GM23248 (cell line): ENCODE measurements around the gene AKAP7. TPM values are rescaled to one million over a fixed set of nuclear protein-coding genes. Genes with fewer than 3 reads are reported as not detected.

Source experiments
- DNase-seq: peaks from one replicate; pipeline ENCODE4 v3.0.0-alpha.2; 2015
- H2AFZ ChIP-seq: fragments of 200-600 bp; sonication (generic); 2 replicates; pipeline ENCODE4 v1.6.1; 2016; ENCODE audit warnings: antibody characterized with exemption
- H3F3A ChIP-seq: fragments of 200-600 bp; sonication (generic); 2 replicates; pipeline ENCODE4 v1.6.1; 2016; ENCODE audit warnings: mild to moderate bottlenecking, antibody characterized with exemption, mixed run types; ENCODE audit not compliant: insufficient read depth
- H3K27ac ChIP-seq: fragments of 200-600 bp; sonication (generic); 2 replicates; pipeline ENCODE4 v1.5.1; 2016; ENCODE audit warnings: mild to moderate bottlenecking
- H3K27me3 ChIP-seq: fragments of 200-600 bp; sonication (generic); replicated peaks from 2 replicates; pipeline ENCODE4 v1.6.1; 2016; ENCODE audit warnings: mild to moderate bottlenecking; ENCODE audit not compliant: insufficient read depth
- H3K36me3 ChIP-seq: fragments of 200-600 bp; sonication (generic); 2 replicates; pipeline ENCODE4 v1.6.1; 2016; ENCODE audit warnings: low read depth, mild to moderate bottlenecking
- H3K4me1 ChIP-seq: fragments of 200-600 bp; sonication (generic); 2 replicates; pipeline ENCODE4 v1.6.1; 2016; ENCODE audit warnings: mild to moderate bottlenecking; ENCODE audit not compliant: insufficient read depth
- H3K4me2 ChIP-seq: fragments of 200-600 bp; sonication (generic); one replicate; pipeline ENCODE4 v1.6.1; 2016; ENCODE audit warnings: mild to moderate bottlenecking; ENCODE audit not compliant: unreplicated experiment
- H3K4me3 ChIP-seq: fragments of 200-600 bp; sonication (generic); 2 replicates; pipeline ENCODE4 v1.5.1; 2016; ENCODE audit warnings: mild to moderate bottlenecking
- H3K79me2 ChIP-seq: fragments of 200-600 bp; sonication (generic); 2 replicates; pipeline ENCODE4 v1.6.1; 2016; ENCODE audit warnings: mild to moderate bottlenecking; ENCODE audit not compliant: insufficient read depth
- H3K9ac ChIP-seq: fragments of 200-600 bp; sonication (generic); 2 replicates; pipeline ENCODE4 v1.6.1; 2016; ENCODE audit warnings: mild to moderate bottlenecking
- H3K9me2 ChIP-seq: fragments of 200-600 bp; sonication (generic); 2 replicates; pipeline ENCODE4 v1.6.1; 2016; ENCODE audit warnings: mixed run types, mild to moderate bottlenecking, moderate library complexity; ENCODE audit not compliant: insufficient read depth
- H3K9me3 ChIP-seq: fragments of 200-600 bp; sonication (generic); one replicate; pipeline ENCODE4 v1.6.1; 2017; ENCODE audit warnings: low read depth
- H4K20me1 ChIP-seq: fragments of 200-600 bp; sonication (generic); 2 replicates; pipeline ENCODE4 v1.6.0; 2016; ENCODE audit not compliant: insufficient read depth
- EZH2 ChIP-seq: fragments of 200-600 bp; sonication (generic); IDR thresholded peaks from 2 replicates; pipeline ENCODE4 v1.6.1; 2018; ENCODE audit warnings: antibody characterized with exemption, mild to moderate bottlenecking; ENCODE audit not compliant: insufficient read depth, poor library complexity, severe bottlenecking
- EZH2phosphoT487 ChIP-seq: fragments of 200-600 bp; sonication (generic); IDR thresholded peaks from 2 replicates; pipeline ENCODE4 v1.6.1; 2018; ENCODE audit warnings: antibody characterized with exemption, moderate library complexity, mild to moderate bottlenecking, low read depth; ENCODE audit not compliant: insufficient read depth
- WGBS, 2 experiments: methylation state at CpG; one replicate each; pipeline ENCODE4 v1.1.6; 2015 to 2017; ENCODE audit warnings: low lambda C conversion rate in 2 of 2, low coverage in 1 of 2; ENCODE audit errors: missing lambda C conversion rate in 2 of 2; 5-methylcytosine and 5-hydroxymethylcytosine counted together
- in situ Hi-C: fragments of 300-500 bp; cut with MboI; formaldehyde crosslinking; loops from 2 replicates; pipeline ENCODE4 v1.15.0; 2020
- polyA plus RNA-seq: library from polyadenylated mRNA; unstranded; fragments of >200 nt; fragmentation: Nextera tagmentation; extraction: Ambion mirVana; gene quantifications from 2 replicates; pipeline ENCODE4 v1.2.1, GENCODE V29; 2016
- total RNA-seq: library from RNA; depleted of rRNA; stranded (reverse); fragments of >200 nt; shearing (Covaris generic); gene quantifications from 2 replicates; pipeline ENCODE4 v1.2.3, GENCODE V29; 2014

The AKAP7 gene
- total and polyA plus RNA-seq, 2 experiments from 2014 or later = 3.2 to 8.2 TPM

DNA sequence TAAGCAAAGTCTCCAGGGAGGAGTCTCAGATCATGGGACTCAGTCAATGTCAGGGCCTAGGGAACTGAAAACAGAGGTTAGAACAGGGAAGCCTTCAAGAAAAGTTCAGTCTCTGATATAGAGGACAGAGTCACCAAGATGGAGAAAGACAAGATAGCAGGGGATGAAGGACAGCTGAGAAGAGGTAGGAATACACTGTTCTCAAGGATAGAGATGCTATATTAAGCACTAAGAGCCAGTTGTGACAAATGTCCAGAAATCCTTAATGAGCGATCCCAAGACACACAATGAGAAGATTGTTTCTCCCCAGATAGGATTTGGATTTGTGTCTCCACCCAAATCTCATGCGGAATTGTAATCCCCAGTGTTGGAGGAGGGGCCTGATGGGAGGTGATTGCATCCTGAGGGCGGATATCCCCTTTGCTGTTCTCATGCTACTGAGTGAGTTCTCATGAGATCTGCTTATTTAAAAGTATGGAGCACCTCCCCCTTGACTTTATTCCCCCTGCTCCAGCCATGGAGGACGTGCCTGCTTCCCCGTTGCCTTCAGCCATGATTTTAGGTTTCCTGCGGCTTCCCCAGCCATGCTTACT is 168.2 kb downstream of the AKAP7 start:
- DNase-seq = no peak

DNA sequence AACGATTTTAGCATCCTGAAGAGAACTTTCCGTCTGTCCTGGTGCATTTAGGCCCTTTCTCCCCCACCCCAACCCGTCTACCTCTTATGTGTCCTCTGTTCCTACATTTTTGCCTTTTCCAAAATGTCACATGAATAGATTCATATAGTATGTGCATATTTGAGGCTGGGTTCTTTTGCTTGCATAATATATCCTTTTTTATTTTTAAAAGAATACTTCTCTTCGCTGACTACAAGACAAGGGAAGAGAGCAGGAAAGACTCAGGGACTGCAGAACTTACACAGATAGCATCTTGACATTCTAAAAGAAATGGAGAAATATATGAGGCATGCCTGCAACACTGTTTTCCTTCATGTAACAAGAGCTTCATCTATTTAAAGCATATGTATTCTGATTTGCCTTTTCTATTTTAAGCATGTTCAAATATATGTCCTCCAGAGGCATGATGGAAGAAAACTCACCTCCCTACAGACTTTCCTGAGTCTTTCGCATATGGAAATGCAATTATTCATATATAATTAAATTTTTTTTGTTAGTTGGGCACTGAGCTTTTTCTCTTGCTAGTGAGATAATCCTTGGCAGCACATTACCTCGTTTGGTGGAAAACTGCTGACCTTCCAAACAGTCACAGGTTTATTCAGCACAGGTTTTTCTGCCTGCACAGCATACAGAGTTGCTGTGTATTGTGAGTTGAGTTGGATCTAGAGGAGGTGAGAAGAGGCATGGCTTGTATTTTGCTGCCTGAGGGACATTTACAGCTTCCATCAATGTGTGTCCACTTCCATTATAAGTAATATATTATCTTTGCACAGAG is 170.0 kb downstream of the AKAP7 start:
- WGBS, 2 experiments = 49 to 50% methylated on average over 6 of the region's 6 CpGs
- H3K27me3 ChIP-seq = 0 out of 2 replicates have a peak, but pooled peaks cover 4% of the 10 kb centered on the region
- no peak overlapping the region for H3K4me2 ChIP-seq
- H2AFZ ChIP-seq = no peak overlapping the region
- in situ Hi-C loops = no loop called here
- H4K20me1 ChIP-seq = no peaks in the 10 kb centered on the region
- H3K36me3 ChIP-seq = no peaks in the 10 kb centered on the region
- H3K9me2 ChIP-seq = no peaks in the 10 kb centered on the region
- H3K4me3 ChIP-seq = no peak overlapping the region
- H3F3A ChIP-seq = no peaks in the 10 kb centered on the region
- no peak for DNase-seq
- peaks cover 1% of the 10 kb centered on the region for H3K9me3 ChIP-seq
- H3K27ac ChIP-seq = no peak overlapping the region
- H3K79me2 ChIP-seq = no peaks in the 10 kb centered on the region
- no peak for TF ChIP-seq EZH2
- no peak for TF ChIP-seq EZH2phosphoT487
- H3K4me1 ChIP-seq = no peaks in the 10 kb centered on the region
- H3K9ac ChIP-seq = no peak overlapping the region

More for the DNA sequence above, 168.2 kb downstream of the AKAP7 start:
- H3K9ac ChIP-seq = no peak overlapping the region
- no peaks in the 10 kb centered on the region for H3K4me1 ChIP-seq
- WGBS, 2 experiments = 77 to 81% methylated on average over 6 of the region's 6 CpGs
- H3F3A ChIP-seq = no peaks in the 10 kb centered on the region
- TF ChIP-seq EZH2phosphoT487 (no peak), EZH2 (no peak)
- H3K4me2 ChIP-seq = no peak overlapping the region
- no peaks in the 10 kb centered on the region for H3K79me2 ChIP-seq
- no peaks in the 10 kb centered on the region for H3K9me2 ChIP-seq
- 0 out of 2 replicates have a peak, but pooled peaks cover 4% of the 10 kb centered on the region for H3K27me3 ChIP-seq
- no peak overlapping the region for H2AFZ ChIP-seq
- H4K20me1 ChIP-seq = no peaks in the 10 kb centered on the region
- no peaks in the 10 kb centered on the region for H3K9me3 ChIP-seq
- no peaks in the 10 kb centered on the region for H3K36me3 ChIP-seq
- H3K27ac ChIP-seq = no peak overlapping the region
- H3K4me3 ChIP-seq = no peak overlapping the region
- in situ Hi-C loops = no loop called here

DNA sequence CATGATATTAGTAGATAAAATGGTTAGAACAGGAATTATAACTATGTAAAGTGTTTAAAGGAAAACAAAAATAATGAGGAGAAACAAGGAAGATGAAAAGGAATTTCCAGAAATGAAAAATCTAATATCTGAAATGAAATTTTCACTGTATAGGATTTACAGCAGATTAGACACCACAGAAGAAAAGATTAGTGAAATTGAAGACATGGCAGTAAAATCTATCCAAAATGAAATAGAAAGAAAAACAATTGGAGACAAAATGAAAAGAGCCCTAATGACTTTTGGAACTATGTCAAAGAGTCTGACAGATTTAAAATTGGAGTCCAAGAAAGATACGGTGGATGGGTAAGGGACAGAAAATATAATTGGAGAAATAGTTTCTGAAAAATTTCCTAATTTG is 174.2 kb downstream of the AKAP7 start:
- TF ChIP-seq EZH2phosphoT487 = no peak
- TF ChIP-seq EZH2 = no peak
- WGBS, 2 experiments = 46 to 59% methylated on average over 1 of the region's 1 CpG
- no peaks in the 10 kb centered on the region for H3F3A ChIP-seq

DNA sequence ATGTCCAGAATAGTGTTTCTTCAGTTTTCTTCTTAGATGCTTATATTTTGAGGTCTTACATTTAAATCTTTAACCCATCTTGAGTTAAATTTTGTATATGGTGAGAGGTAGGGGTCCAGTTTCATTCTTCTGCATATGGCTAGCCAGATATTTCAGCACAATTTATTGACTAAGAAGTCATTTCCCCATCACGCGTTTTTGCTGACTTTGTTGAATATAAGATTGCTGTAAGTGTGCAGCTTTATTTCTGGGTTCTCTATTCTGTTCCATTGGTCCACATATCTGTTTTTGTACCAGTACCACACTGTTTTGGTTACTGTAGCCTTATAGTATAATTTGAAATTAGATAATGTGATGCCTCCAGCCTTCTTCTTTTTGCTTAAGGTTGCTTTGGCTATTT is 179.6 kb downstream of the AKAP7 start:
- in situ Hi-C loops = no loop called here
- 91 to 94% methylated on average over 2 of the region's 2 CpGs for WGBS, 2 experiments
- H3K4me2 ChIP-seq = no peak overlapping the region
- peaks cover 4% of the 10 kb centered on the region; the same call in 1 of the 2 replicates for H3F3A ChIP-seq
- no peak for TF ChIP-seq EZH2
- TF ChIP-seq EZH2phosphoT487 = no peak
- no peaks in the 10 kb centered on the region for H3K9me2 ChIP-seq
- H3K79me2 ChIP-seq = no peaks in the 10 kb centered on the region
- no peaks in the 10 kb centered on the region for H4K20me1 ChIP-seq
- H3K4me1 ChIP-seq = no peaks in the 10 kb centered on the region
- H3K9ac ChIP-seq = no peak overlapping the region
- H3K9me3 ChIP-seq = peaks cover 4% of the 10 kb centered on the region
- no peak overlapping the region for H3K27ac ChIP-seq
- H3K4me3 ChIP-seq = no peak overlapping the region
- no peak for DNase-seq
- peaks cover 8% of the 10 kb centered on the region; the same call in 1 of the 2 replicates for H3K27me3 ChIP-seq
- no peaks in the 10 kb centered on the region for H3K36me3 ChIP-seq
- no peak overlapping the region for H2AFZ ChIP-seq

More for the DNA sequence above, 174.2 kb downstream of the AKAP7 start:
- in situ Hi-C loops = no loop called here
- no peaks in the 10 kb centered on the region for H3K36me3 ChIP-seq
- H3K27me3 ChIP-seq = peaks cover 8% of the 10 kb centered on the region; the same call in 1 of the 2 replicates
- H3K4me1 ChIP-seq = no peaks in the 10 kb centered on the region
- H3K9ac ChIP-seq = no peak overlapping the region
- no peak overlapping the region for H3K4me2 ChIP-seq
- H3K9me2 ChIP-seq = no peaks in the 10 kb centered on the region
- DNase-seq = no peak
- peaks cover 4% of the 10 kb centered on the region for H3K9me3 ChIP-seq
- H3K4me3 ChIP-seq = no peak overlapping the region
- no peaks in the 10 kb centered on the region for H4K20me1 ChIP-seq
- no peak overlapping the region for H3K27ac ChIP-seq
- H3K79me2 ChIP-seq = no peaks in the 10 kb centered on the region
- H2AFZ ChIP-seq = no peak overlapping the region
